ENCODE results near the gene ANKRD16.

ANKRD16 gene

GRCh38 chr10:5924889-5925288, 35.2 kb upstream of the ANKRD16 start:
- no peak overlapping the region for H3K27ac ChIP-seq (replicated peaks)
- DNase-seq (ENCODE audit: low read depth in 1 of 2, low spot score in 1 of 2) = no peak
- no peak overlapping the region for H3K4me3 ChIP-seq (replicated peaks; ENCODE audit: insufficient read depth, low read length)
- TF ChIP-seq SPI1 (IDR thresholded peaks at IDR 0.05; ENCODE audit: borderline replicate concordance, low read depth) = no peak
- no peak for TF ChIP-seq REST (IDR thresholded peaks at IDR 0.05; ENCODE audit: insufficient replicate concordance, low read depth)
- TF ChIP-seq POLR2AphosphoS5 (IDR thresholded peaks at IDR 0.05; ENCODE audit: low read depth) = no peak
- TF ChIP-seq GABPA (IDR thresholded peaks at IDR 0.05; ENCODE audit: low read depth) = no peak
- no peak for TF ChIP-seq CTCF (IDR thresholded peaks at IDR 0.05; ENCODE audit: insufficient read depth, low read length)
- no peaks in the 10 kb centered on the region for H3K27me3 ChIP-seq (ENCODE audit: insufficient read depth, poor library complexity, severe bottlenecking)

DNA sequence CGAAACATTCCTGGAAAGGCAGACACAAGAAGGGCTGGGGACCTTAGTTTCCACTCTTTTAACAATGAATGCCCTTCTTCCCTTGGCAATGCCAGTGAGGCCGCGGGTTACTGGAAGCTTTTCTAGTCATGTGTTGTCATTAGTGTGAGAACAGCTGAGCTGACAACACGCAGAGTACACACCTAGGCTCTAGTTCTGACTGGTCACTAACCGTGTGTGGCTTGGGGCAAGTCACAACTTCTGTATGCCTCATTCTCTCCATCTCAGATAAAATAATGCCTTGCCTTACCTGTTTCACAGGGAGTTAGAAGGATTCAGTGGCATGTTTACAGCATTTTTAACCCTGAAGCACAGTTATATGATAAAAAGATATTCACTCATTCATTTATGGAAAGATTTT, 32.1 kb upstream of the ANKRD16 start:
- no peak overlapping the region for H3K27ac ChIP-seq (replicated peaks)
- DNase-seq (ENCODE audit: low read depth in 1 of 2, low spot score in 1 of 2) = no peak
- no peak overlapping the region for H3K4me3 ChIP-seq (replicated peaks; ENCODE audit: insufficient read depth, low read length)
- no peak for TF ChIP-seq GABPA (IDR thresholded peaks at IDR 0.05; ENCODE audit: low read depth)
- TF ChIP-seq POLR2AphosphoS5 (IDR thresholded peaks at IDR 0.05; ENCODE audit: low read depth) = no peak
- no peak for TF ChIP-seq SPI1 (IDR thresholded peaks at IDR 0.05; ENCODE audit: borderline replicate concordance, low read depth)
- TF ChIP-seq CTCF (IDR thresholded peaks at IDR 0.05; ENCODE audit: insufficient read depth, low read length) = no peak
- TF ChIP-seq REST (IDR thresholded peaks at IDR 0.05; ENCODE audit: insufficient replicate concordance, low read depth) = no peak
- H3K27me3 ChIP-seq (ENCODE audit: insufficient read depth, poor library complexity, severe bottlenecking) = no peaks in the 10 kb centered on the region

DNA sequence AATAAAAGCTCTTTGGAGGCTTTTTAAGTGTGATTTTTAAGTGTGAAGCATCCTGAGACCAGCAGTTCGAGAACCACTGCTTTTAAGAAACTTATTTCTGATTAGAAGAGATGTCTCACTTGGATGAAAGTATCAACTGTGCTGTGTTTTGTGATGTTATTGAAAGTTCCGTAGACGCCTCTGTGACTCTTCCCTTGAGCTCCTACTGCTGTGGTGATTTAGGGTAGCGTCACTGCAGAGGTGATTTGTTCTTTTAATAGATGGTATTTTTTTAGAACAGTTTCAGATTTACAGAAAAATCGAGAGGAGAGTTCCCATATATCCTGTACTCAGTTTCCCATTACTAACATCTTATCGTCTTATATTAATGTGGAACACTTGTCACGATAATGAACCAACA, 29.9 kb upstream of the ANKRD16 start:
- no peak overlapping the region for H3K27ac ChIP-seq (replicated peaks)
- no peak overlapping the region for H3K4me3 ChIP-seq (replicated peaks; ENCODE audit: insufficient read depth, low read length)
- no peaks in the 10 kb centered on the region for H3K27me3 ChIP-seq (ENCODE audit: insufficient read depth, poor library complexity, severe bottlenecking)
- TF ChIP-seq REST (IDR thresholded peaks at IDR 0.05; ENCODE audit: insufficient replicate concordance, low read depth) (no peak), GABPA (IDR thresholded peaks at IDR 0.05; ENCODE audit: low read depth) (no peak), SPI1 (IDR thresholded peaks at IDR 0.05; ENCODE audit: borderline replicate concordance, low read depth) (no peak), CTCF (IDR thresholded peaks at IDR 0.05; ENCODE audit: insufficient read depth, low read length) (no peak), POLR2AphosphoS5 (IDR thresholded peaks at IDR 0.05; ENCODE audit: low read depth) (no peak)
- no peak for DNase-seq (ENCODE audit: low read depth in 1 of 2, low spot score in 1 of 2)

All from HL-60 (cell line).